ENCODE results near the gene TECR. TPM values are rescaled to one million over a fixed set of nuclear protein-coding genes. Genes with fewer than 3 reads are reported as not detected.

Gene TECR
- total and polyA plus RNA-seq, 2 of the 4 experiments (the other 2 are of a cell fraction), result 46.2 to 81.2 TPM

- in situ Hi-C loops (cut with MboI; ENCODE audit: low sequenced_read_pairs), result no loop called here
- Histone ChIP-seq H2BK120ac (ENCODE audit: low read depth, low read length) (no peak overlapping the region), H3K23ac (ENCODE audit: low read depth, low read length) (no peak overlapping the region), H3K9ac (ENCODE audit: low read depth, low read length) (no peak overlapping the region), H4K8ac (ENCODE audit: low read depth in 2 of 2, low read length in 2 of 2) (no peak overlapping the region), H3K79me1 (ENCODE audit: low read depth in 1 of 2, low read length in 2 of 2) (peaks cover 23 to 58% of the 10 kb centered on the region in 2 experiments), H2BK20ac (ENCODE audit: low read depth, low read length) (no peak overlapping the region), H2BK5ac (ENCODE audit: low read depth, low read length, poor library complexity, severe bottlenecking) (no peak overlapping the region), H3K9me1 (ENCODE audit: insufficient read depth, low read length) (peaks cover 25% of the 10 kb centered on the region), H2AFZ (replicated peaks; ENCODE audit: low read length, poor library complexity) (no peak overlapping the region), H3K4ac (ENCODE audit: low read depth, low read length) (no peak overlapping the region), H3K27me3 (ENCODE audit: control insufficient read depth, insufficient read depth, low read length) (no peaks in the 10 kb centered on the region), H3K4me2 (ENCODE audit: low read depth, low read length) (no peak overlapping the region), H2AK9ac (replicated peaks; ENCODE audit: low read depth, low read length, poor library complexity) (peak overlapping the region; percentile 7), H2AK5ac (ENCODE audit: low read depth, low read length) (no peak overlapping the region), H4K91ac (ENCODE audit: insufficient read depth, low read depth, low read length) (no peak overlapping the region), H3K27ac (ENCODE audit: insufficient read depth, low read length) (no peak overlapping the region), H2BK15ac (ENCODE audit: low read depth, low read length) (no peak overlapping the region), H3K56ac (ENCODE audit: extremely low read depth, insufficient read depth, low read length) (no peak overlapping the region), H4K20me1 (ENCODE audit: insufficient read depth, low read length) (peaks cover 45% of the 10 kb centered on the region), H3K9me3 (ENCODE audit: control insufficient read depth, insufficient read depth, low read length) (no peaks in the 10 kb centered on the region), H3K4me3 (ENCODE audit: insufficient read depth, low read depth, low read length) (no peak overlapping the region), H3K4me1 (ENCODE audit: control insufficient read depth, insufficient read depth, low read length) (peaks cover 19% of the 10 kb centered on the region), H3K18ac (ENCODE audit: low read depth, low read length) (no peak overlapping the region), H4K5ac (ENCODE audit: low read depth, low read length) (no peak overlapping the region), H3K36me3 (ENCODE audit: control insufficient read depth, insufficient read depth, low read length) (peaks cover 27% of the 10 kb centered on the region), H3K14ac (replicated peaks; ENCODE audit: low read depth, low read length) (no peak overlapping the region)
- ChIA-PET POLR2A (ENCODE audit: unreplicated experiment) (interaction anchor here (0.5 kb wide), 1 partner anchor 15 kb away, joined by 3 read pairs; no protein-coding TSS in a partner anchor), CTCF (no interaction called here)
- 90% methylated on average over 5 of the region's 8 CpGs; no CpG with 5 or more reads in 1 of the 2 experiments for WGBS, 2 experiments (ENCODE audit: extremely low coverage in 2 of 2, insufficient read length in 1 of 2)
- ATAC-seq (ENCODE audit: low read depth), result no peak
- dilution Hi-C loops (cut with HindIII; ENCODE audit: low sequenced_read_pairs, unreplicated experiment), result no loop called here
- TF ChIP-seq SMC3 (IDR thresholded peaks at IDR 0.05; ENCODE audit: low read depth, low read length), result no peak
- TF ChIP-seq POLR2A (IDR thresholded peaks at IDR 0.05; ENCODE audit: low read depth, low read length), result no peak
- TF ChIP-seq, protein P1, sequence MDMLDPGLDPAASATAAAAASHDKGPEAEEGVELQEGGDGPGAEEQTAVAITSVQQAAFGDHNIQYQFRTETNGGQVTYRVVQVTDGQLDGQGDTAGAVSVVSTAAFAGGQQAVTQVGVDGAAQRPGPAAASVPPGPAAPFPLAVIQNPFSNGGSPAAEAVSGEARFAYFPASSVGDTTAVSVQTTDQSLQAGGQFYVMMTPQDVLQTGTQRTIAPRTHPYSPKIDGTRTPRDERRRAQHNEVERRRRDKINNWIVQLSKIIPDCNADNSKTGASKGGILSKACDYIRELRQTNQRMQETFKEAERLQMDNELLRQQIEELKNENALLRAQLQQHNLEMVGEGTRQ (IDR thresholded peaks at IDR 0.05; ENCODE audit: low read depth, low read length), result no peak
- no peak for TF ChIP-seq MAFK (IDR thresholded peaks at IDR 0.05; ENCODE audit: low read depth, low read length)
- TF ChIP-seq MAZ (IDR thresholded peaks at IDR 0.05; ENCODE audit: borderline replicate concordance, low read depth, low read length), result no peak
- no peak for TF ChIP-seq ELK1 (IDR thresholded peaks at IDR 0.05; ENCODE audit: borderline replicate concordance, low read depth, low read length)
- TF ChIP-seq BHLHE40 (IDR thresholded peaks at IDR 0.05; ENCODE audit: low read depth, low read length), result no peak
- TF ChIP-seq RCOR1 (IDR thresholded peaks at IDR 0.05; ENCODE audit: insufficient replicate concordance, low read length), result no peak
- no peak for TF ChIP-seq CHD1 (IDR thresholded peaks at IDR 0.05; ENCODE audit: low read depth, low read length)
- no peak for TF ChIP-seq RAD21 (IDR thresholded peaks at IDR 0.05; ENCODE audit: low read length)
- no peak for TF ChIP-seq RFX5 (IDR thresholded peaks at IDR 0.05; ENCODE audit: low read depth, low read length)
- no peak for TF ChIP-seq MXI1 (IDR thresholded peaks at IDR 0.05; ENCODE audit: borderline replicate concordance, low read depth, low read length)
- no peak for TF ChIP-seq CTCF (conservative IDR thresholded peaks at IDR 0.05; ENCODE audit: low read depth, low read length)
- no peak for TF ChIP-seq CEBPB (IDR thresholded peaks at IDR 0.05; ENCODE audit: low read depth, low read length)
- no peak for TF ChIP-seq FOS (IDR thresholded peaks at IDR 0.05; ENCODE audit: low read depth, low read length)
- TF ChIP-seq NFE2L2 (IDR thresholded peaks at IDR 0.05; ENCODE audit: low read depth, low read length), result no peak
- DNase-seq, result no peak
- no TSS peak for BruUV-seq (replicated peaks)
- intact Hi-C loops (cut with micrococcal nuclease), result no loop called here
These were observed 15.1 kb upstream of the TECR start for GRCh38 chr19:14514215-14514863.

All from IMR-90 (cell line).